Endometrial microvascular endothelial cells (primary cell): Measurements from ENCODE around the gene NDUFS4. TPM values are rescaled to one million over a fixed set of nuclear protein-coding genes. Genes with fewer than 3 reads are reported as not detected.
"Not testable (repeated sequence)": the region's sequence is repeated elsewhere in the genome, so short reads cannot be mapped to it uniquely, and the experiment has no call there.

ENCODE experiments used
- in situ Hi-C: cut with HindIII; loops from 2 replicates; pipeline ENCODE4 v1.10.0; 2017; ENCODE audit warnings: low sequenced_read_pairs, low pct_unique_long_range_greater_than_20kb; ENCODE audit errors: inconsistent ontology term
- total RNA-seq: library from RNA; depleted of rRNA; stranded (reverse); fragments of >200 nt; gene quantifications from one replicate; pipeline ENCODE4 v1.2.3, GENCODE V29; 2015; ENCODE audit errors: inconsistent ontology term

Gene NDUFS4
- total RNA-seq = 113 TPM

DNA sequence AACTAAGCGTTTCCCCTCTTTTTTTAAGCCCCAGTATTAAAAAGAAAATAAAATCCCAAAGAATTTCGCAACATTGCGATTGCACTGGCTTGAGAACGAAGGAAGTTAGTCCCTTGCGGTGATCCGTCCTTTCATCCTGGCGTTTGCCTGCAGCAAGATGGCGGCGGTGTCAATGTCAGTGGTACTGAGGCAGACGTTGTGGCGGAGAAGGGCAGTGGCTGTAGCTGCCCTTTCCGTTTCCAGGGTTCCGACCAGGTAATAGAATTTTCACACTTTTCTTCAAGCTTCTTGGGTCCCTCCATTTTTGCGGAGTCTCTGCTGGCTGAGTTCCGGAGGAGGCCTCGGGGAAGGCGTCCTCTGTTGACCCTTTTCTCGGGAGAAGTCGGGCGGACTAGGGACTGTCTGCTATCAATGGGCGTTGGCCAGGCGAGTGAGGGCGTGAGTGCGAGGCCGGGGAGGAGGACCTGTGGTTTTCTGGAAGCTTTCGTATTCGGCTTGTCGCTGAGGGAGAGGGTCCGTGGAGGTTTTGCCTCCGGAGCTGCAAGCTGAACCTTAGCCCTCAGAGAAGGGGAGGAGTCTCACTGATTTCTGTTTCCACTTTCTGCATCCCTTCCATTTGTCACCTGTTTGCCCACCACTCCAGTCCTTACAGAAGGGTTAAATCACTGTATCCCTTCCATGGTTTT, at the start of gene NDUFS4:
Gene NDUFS4 (plus strand): TSS at position 134 of the 686 bp plus-strand sequence. CDS start 24 bp downstream, at position 158.
- in situ Hi-C loops = no loop called here

DNA sequence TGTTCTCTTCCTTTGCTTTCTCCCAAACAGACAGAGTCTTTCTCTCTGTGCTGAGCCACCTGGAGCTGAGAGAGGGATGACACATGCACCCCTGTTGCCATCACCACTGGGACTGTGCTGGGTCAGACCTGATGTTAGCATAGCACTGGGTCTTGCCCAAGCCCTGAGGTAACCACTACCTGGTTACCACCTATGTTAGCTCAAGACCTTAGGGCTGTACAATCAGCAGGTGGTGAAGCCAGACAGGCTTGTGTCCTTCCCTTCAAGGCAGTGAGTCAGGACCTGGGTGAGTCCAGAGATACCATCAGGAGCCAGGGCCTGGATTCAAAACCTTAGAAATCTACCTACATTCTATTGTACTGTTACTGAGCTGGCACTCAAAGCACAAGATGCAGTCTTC, 47.9 kb upstream of the NDUFS4 start:
- in situ Hi-C loops = no loop called here

DNA sequence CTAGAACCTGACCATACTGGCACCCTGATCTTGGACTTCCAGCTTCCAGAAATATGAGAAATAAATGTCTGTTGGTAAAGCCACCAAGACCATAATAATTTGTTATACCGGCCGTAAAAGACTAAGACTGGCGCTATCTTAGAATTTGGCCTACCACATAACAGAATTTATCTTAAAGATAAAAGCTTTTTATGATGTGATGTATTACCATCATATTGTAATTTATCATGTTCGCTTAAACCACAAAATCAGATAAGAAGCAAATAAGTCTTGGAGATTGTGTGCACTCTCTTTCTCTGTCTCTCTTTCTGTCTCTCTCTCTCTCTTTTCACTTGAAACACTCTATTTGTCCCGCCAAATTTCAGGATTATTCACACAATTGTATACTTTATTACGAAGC, 44.5 kb upstream of the NDUFS4 start:
- in situ Hi-C loops = no loop called here

DNA sequence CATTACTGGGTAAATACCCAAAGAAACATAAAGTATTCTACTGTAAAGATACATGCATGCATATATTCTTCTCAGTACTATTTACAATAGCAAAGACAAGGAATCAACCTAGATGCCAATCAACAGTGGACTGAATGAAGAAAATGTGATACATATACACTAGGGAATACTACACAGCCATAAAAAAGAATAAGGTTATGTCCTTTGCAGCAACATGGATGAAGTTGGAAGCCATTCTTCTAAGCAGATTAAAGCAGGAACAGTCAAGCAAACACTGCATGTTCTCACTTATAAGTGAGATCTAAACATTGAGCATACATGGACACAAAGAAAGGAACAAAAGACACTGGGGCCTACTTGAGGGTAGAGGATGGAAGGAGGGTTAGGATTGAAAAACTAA, 39.6 kb upstream of the NDUFS4 start:
- in situ Hi-C loops = no loop called here

DNA sequence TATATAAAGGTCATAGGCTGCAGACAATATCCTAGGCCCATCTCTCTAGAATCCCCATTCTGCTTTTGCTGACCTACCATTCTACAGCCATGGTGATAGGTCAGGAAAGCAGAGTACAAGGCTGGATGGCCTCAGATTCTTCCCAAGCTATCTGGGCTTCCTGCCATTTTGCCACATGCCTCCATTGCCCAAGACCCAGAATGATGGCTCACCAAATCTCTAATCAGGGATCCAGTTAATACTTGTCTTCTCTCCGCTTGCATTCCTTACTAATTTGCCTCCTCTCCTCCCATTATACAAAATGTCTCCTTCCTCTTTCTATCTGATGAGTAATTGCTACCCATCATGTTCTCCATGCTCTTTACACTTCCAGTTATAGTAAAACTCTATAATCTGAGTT, 22.7 kb upstream of the NDUFS4 start:
- in situ Hi-C loops = no loop called here

DNA sequence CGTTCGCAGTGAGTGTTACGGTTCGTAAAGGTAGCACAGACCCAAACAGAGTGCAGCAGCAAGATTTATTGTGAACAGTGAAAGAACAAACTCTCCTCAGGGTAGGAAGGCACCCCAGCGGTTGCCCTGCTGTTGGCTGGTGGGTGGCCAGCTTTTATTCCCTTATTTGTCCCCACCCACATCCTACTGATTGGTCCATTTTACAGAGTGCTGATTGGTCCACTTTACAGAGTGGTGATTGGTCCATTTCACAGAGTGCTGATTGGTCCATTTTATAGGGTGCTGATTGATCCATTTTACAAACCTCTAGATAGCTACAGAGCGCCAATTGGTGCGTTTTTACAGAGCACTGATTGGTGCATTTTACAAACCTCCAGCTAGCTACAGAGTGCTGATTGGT, 19.7 kb upstream of the NDUFS4 start:
- in situ Hi-C loops = not testable (repeated sequence)

DNA sequence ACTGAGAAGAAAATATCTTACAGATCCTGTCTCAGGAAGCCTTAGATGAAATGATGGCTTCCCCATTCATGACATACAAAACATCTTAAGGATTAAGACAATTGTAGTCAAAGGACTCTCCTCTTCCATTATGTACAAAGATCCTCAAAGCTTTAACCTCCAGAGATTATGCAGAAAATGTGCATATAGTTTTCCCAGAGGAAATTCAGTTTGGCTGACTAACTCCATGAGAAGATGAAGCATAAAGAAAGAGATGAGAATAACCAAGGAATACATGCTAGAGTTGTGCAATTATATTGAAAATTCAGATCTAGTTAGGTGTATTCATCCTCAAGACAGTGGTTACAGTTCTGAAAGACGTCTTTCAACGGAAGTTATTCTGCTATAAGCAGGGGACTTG, 18.6 kb upstream of the NDUFS4 start:
- in situ Hi-C loops = no loop called here

DNA sequence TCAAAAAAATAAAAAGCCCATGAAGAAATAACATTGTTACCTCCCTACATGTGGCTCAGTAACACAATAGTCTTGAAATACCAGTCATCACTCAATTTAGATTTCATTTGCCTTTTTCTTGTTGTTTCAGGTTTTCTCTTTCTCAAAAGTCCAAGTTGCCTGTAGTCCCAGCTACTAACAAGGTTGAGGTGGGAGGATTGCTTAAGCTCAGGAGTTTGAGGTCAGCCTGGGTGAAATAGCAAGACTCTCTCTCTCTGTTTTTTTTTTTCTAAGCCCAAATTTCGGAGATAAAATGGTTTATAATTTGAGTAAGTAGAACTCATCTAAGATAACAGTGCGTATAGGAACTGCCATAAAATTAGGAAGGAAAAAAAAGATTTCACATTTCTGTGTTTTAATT, 17.5 kb upstream of the NDUFS4 start:
- in situ Hi-C loops = no loop called here

DNA sequence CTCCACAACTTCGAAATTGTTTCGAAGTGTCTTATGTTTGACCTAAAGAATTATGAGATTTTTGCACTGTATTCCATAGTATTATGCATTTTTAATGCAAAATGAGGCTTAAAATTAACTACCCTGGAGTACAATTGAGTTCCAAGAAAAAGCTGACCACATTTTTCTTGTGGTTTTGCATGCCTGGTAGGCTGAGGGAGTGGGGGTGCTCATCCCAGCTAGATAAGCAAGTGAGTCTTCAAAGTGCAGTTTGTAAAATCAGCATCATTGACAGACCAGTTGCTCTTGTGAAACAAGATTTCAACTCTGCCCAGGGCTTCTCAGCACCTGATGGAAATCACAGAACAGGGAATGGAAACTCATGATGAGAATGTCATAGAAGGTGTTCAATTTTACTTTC, 17.0 kb upstream of the NDUFS4 start:
- in situ Hi-C loops = no loop called here

DNA sequence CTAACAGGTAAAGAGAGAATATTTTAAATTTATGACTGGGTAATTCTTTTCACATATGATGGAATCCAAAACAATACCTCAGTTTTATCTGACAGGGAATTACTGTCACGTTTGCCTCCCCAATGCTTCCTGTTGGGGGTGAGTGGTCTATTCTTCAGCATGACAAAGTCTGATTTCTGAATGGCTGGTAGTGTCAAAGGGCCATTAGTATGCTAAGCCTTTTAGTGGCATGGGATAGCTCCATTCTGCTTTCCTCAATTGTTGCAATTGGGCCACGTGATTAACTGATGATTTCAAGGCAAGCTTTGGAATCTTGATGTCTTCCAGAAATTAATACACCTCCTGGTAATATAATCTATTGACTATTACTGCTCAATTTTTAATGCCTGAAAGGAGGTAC, 14.7 kb upstream of the NDUFS4 start:
- in situ Hi-C loops = no loop called here

DNA sequence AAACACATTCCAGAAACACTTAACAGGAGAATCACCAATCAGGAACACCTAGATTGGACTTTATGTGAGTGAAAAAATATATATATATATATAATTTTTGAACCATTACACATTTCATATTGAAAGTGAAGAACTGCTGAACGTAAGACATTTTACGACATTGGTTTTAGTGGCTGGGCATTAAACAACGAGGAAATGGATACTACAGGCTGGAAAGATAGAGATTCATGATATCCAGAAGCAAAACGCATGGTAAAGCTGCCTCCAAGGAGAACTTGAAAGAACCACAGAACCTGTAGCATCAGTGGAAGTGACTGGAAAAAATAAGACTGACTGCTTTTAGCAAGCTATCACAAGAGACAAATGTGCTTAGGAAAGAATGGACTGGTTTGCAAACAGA, 13.2 kb upstream of the NDUFS4 start:
- in situ Hi-C loops = no loop called here

DNA sequence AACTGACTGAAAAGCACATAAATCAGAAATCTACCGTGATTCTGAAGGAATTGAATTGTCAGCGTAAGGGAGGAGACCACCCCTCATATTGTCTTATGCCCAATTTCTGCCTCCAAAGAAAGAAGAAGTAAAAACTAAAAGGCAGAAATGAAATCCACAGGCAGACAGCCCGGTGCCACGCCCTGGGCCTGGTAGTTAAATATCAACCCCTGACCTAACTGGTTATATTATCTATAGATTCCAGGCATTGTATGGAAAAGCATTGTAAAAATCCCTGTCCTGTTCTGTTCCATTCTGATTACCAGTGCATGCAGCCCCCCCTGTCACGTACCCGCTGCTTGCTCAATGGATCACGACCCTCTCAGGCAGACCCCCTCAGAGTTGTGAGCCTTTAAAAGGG, 11.9 kb upstream of the NDUFS4 start:
- in situ Hi-C loops = not testable (repeated sequence)

DNA sequence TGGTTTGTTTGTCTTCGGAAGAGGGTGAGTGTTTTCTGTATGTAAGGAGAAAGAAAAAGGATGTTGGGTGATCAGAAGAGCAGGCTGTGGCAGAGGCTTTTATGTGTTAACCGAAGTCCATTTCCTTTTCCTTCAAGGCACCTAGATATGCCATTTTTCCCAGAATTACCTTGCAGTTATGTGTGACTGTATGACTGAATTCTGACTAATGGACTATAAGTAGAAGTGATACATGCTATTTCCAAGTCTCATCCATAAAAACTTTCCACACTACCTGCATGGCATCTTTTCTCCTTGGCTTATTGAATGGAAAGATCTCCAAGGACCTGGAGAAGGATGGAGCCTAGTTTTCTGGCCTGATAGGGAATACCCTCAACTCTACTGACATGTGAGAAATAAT, 10.6 kb upstream of the NDUFS4 start:
- in situ Hi-C loops = no loop called here

DNA sequence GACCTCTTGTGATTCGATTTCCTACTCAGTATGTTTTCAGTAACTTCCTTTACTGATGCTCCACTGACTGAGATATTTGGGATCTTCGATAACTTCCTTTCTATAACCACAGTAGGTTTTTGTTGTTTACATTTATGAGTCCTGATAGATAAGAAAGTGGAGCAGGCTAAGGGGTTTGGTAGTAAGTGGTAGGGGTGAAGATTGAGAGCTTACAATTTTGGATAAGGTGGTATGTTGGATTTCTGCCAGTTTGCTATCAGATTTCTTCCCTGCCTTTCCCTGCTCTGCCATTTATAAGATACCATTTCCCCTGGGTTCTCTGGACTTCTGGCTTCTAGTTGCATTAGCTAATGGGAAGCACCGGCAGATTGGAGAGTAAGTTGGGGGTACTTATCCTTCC, 7.9 kb upstream of the NDUFS4 start:
- in situ Hi-C loops = no loop called here

DNA sequence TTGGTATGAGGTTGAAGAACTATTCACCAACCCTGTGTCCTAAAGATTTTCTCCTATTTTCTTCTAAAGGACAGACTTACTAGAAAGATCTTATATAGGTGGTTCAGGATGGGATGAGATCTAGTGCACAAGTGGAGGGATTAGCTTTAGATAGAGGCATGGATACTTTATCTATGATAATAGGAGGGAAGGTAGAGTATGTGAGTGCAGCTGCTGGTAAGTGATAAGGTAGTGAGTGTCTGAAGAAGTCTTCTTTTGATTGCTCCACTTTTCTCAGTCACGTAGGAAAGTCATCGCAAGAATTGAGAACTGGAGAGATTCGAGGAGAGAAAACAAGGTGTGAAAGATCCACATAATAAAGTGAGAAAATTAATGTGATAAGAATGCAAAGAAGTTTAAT, 6.0 kb upstream of the NDUFS4 start:
- in situ Hi-C loops = no loop called here

DNA sequence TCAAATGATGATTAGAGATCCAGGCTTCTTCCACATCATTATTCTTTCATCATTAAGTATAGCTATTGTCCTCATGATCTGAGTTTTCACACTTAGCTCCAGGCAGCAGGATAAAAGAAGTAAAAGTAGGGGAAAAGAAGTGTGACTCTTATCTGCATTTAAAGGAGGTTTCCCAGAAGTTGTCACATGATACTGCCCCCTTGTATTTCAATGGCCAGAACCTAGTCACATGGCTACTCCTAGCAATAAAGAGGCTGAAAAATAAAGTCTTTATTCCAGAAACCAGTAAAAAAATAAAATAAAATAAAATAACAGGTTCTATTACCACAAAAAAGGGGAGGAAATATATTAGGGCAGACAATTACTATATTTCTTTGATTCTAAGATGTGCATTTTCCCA, 5.3 kb upstream of the NDUFS4 start:
- in situ Hi-C loops = no loop called here

DNA sequence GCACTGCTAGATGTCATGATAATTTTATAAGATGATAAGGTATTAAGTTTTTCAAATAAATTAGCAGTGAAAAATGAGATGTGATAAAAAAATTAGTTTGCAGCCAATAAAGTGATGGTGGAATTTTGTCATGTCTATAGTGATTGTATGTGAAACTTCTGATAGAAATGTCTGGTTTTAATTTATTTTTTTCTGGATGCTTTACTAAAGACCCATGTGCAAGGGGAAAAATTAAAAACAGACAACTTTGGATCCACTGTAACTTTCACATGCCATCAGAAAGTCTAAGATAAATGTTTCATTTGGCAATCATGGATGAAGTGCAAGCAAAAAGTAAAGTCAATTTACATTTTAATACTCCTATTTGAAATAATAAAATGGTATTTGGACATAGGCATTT, 4.4 kb upstream of the NDUFS4 start:
- in situ Hi-C loops = no loop called here

DNA sequence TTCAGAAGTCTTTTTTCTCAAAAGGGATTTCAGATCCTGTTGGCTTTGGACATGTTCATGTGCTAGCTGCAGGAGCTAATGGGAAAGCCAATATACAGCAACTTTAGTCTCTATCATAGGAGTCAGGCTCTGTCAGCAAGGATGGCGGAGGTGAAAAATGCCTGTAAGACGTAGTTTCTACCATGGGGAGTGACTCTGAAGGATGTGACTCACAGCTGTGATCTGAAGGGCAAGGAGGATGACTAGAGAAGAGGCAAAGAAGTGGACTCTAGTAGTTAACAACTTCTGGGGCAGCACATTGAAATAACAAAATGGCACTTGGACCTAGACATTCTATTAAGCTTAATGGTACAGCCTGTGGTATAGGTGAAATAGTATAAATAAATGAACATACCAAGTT, 3.1 kb upstream of the NDUFS4 start:
- in situ Hi-C loops = no loop called here

DNA sequence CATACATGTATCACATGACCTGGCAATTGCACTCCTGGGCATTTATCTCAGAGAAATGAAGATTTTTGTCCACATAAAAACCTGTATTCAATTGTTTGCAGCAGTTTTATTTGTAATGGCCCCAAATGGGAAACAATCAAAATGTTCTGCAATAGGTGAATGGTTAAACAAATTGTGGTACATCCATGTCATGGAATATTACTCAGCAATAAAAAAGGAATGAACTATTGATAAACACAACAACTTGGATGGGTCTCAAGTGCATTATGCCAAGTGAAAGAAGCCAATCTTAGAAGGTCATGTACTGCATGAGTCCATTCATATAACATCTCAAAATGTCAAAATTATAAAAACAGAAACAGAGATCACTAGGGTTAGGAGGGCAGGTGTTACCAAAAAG, 1.5 kb upstream of the NDUFS4 start:
- in situ Hi-C loops = no loop called here

DNA sequence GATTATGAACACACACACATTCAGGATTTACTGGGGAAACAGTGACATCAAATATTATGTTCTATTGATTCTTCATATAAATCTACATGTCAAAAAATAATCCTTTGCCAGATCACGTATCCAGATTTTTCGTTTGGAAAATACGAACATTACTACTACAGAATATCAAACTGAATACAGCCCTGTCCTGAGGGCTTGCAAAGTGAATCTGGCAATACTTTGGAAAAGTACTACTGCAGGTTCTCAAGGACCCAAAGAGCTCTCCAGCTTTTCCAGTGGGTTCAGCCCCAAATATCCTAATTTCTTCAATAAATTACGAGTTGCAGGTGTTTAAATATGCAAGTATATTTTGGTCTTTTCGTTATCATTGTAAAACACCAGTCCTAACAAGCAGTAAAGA, 411 bp upstream of the NDUFS4 start:
- in situ Hi-C loops = no loop called here

DNA sequence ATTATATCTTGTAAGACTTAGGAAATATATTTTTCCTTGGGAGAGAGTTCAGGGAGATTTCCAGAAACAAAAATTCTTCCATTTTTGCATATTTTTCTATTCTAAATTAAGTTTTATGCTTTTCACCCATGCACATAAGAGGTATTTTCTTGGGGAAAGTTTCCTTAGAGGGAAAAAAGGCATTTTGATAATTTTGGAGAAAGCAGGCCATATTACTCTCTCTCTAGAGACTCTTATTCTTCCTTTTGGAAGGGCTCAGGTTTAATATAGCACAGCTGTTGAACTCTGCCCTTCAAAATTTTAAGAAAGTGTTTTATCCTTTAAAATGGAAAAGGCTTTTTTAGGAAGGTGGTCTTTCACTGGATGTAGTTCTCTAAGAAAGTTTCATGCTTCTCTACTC, 8.0 kb downstream of the NDUFS4 start:
- in situ Hi-C loops = no loop called here
